Erythroblast (primary cell): ENCODE data around the gene C6orf89.

ENCODE experiments used
- GATA1 ChIP-seq: IDR thresholded peaks from 2 replicates; pipeline ENCODE4 v1.6.1; 2011; ENCODE audit warnings: low read depth, mild to moderate bottlenecking, control low read depth, low read length, moderate library complexity
- POLR2A ChIP-seq: IDR thresholded peaks from 2 replicates; pipeline ENCODE4 v1.6.1; 2011; ENCODE audit warnings: mild to moderate bottlenecking, low read length

- TF ChIP-seq POLR2A (no peak), GATA1 (no peak)
These were observed 74.0 kb downstream of the C6orf89 start for GRCh38 chr6:36959555-36960250.
